Activated CD8-positive, alpha-beta memory T cell treated with anti-CD3 and anti-CD28 coated beads for 24 hours (primary cell): ENCODE results near the gene MINAR2.

ENCODE experiments used
- DNase-seq: peaks from one replicate; pipeline ENCODE4 v3.0.0-alpha.2; 2020

The MINAR2 gene

GRCh38 chr5:129747572-129748407 lies at the start of gene MINAR2:
TSS of gene MINAR2 (plus strand) at chr5:129748094. CDS start at chr5:129748191, 97 bp downstream.
- DNase-seq, result no peak

- DNase-seq, result no peak
Observed at GRCh38 chr5:129698661-129699060, 49.2 kb upstream of the MINAR2 start.

GRCh38 chr5:129716235-129716634 lies 31.7 kb upstream of the MINAR2 start:
- DNase-seq, result no peak

GRCh38 chr5:129716651-129717050 lies 31.2 kb upstream of the MINAR2 start:
- no peak for DNase-seq

GRCh38 chr5:129717751-129718310 lies 30.1 kb upstream of the MINAR2 start:
- no peak for DNase-seq

GRCh38 chr5:129718471-129719090 lies 29.3 kb upstream of the MINAR2 start:
- no peak for DNase-seq

GRCh38 chr5:129724222-129724621 lies 23.7 kb upstream of the MINAR2 start:
- DNase-seq, result no peak

GRCh38 chr5:129724647-129725046 lies 23.2 kb upstream of the MINAR2 start:
- DNase-seq, result no peak

- no peak for DNase-seq
Observed at GRCh38 chr5:129739773-129740172, 8.1 kb upstream of the MINAR2 start.

- no peak for DNase-seq
Observed at GRCh38 chr5:129743541-129744187, 4.2 kb upstream of the MINAR2 start.

GRCh38 chr5:129745997-129746396 lies 1.9 kb upstream of the MINAR2 start:
- DNase-seq, result no peak

- DNase-seq, result no peak
Observed at GRCh38 chr5:129746876-129747275, 1.0 kb upstream of the MINAR2 start.

- DNase-seq, result no peak
Observed at GRCh38 chr5:129748913-129749880, 1.3 kb downstream of the MINAR2 start.

- DNase-seq, result no peak
Observed at GRCh38 chr5:129760636-129761325, 12.9 kb downstream of the MINAR2 start.

- no peak for DNase-seq
Observed at GRCh38 chr5:129763651-129764050, 15.8 kb downstream of the MINAR2 start.

- DNase-seq, result no peak
Observed at GRCh38 chr5:129766798-129767197, 18.9 kb downstream of the MINAR2 start.

- DNase-seq, result peak; percentile 65
Observed at GRCh38 chr5:129767927-129768380, 20.1 kb downstream of the MINAR2 start.

GRCh38 chr5:129768735-129769134 lies 20.8 kb downstream of the MINAR2 start:
- no peak for DNase-seq

- DNase-seq, result no peak
Observed at GRCh38 chr5:129770024-129770820, 22.3 kb downstream of the MINAR2 start.

- DNase-seq, result peak; percentile 59
Observed at GRCh38 chr5:129771058-129771838, 23.4 kb downstream of the MINAR2 start.
